ENCODE results near the gene BABAM1.

Gene BABAM1

GRCh38 chr19:17235300-17235970, 31.8 kb upstream of the BABAM1 start:
- peak overlapping the region; percentile 74 for H3K4me3 ChIP-seq (ENCODE audit: insufficient read depth, low read depth, low read length, poor library complexity, severe bottlenecking)
- H3K4me1 ChIP-seq (ENCODE audit: control insufficient read depth, insufficient read depth, low read length, poor library complexity, severe bottlenecking) = peaks cover 8% of the 10 kb centered on the region
- H3K9me3 ChIP-seq (ENCODE audit: control insufficient read depth, low read length) = no peaks in the 10 kb centered on the region
- peak overlapping the region; percentile 55 for H3K27ac ChIP-seq (ENCODE audit: insufficient read depth, low read length, poor library complexity, severe bottlenecking)
- H3K27me3 ChIP-seq (replicated peaks; ENCODE audit: control insufficient read depth, insufficient read depth, low read length, poor library complexity, severe bottlenecking) = no peaks in the 10 kb centered on the region
- peak; percentile 49 to 66 (median 53) for DNase-seq
- H3K36me3 ChIP-seq (ENCODE audit: control insufficient read depth, insufficient read depth, low read length) = no peaks in the 10 kb centered on the region

- peaks cover 8% of the 10 kb centered on the region for H3K4me1 ChIP-seq (ENCODE audit: control insufficient read depth, insufficient read depth, low read length, poor library complexity, severe bottlenecking)
- DNase-seq = peak in 1 of 3 donors; percentile 11
- H3K9me3 ChIP-seq (ENCODE audit: control insufficient read depth, low read length) = no peaks in the 10 kb centered on the region
- H3K4me3 ChIP-seq (ENCODE audit: insufficient read depth, low read depth, low read length, poor library complexity, severe bottlenecking) = peak overlapping the region; percentile 74
- no peaks in the 10 kb centered on the region for H3K36me3 ChIP-seq (ENCODE audit: control insufficient read depth, insufficient read depth, low read length)
- no peak overlapping the region for H3K27ac ChIP-seq (ENCODE audit: insufficient read depth, low read length, poor library complexity, severe bottlenecking)
- no peaks in the 10 kb centered on the region for H3K27me3 ChIP-seq (replicated peaks; ENCODE audit: control insufficient read depth, insufficient read depth, low read length, poor library complexity, severe bottlenecking)
These were observed 31.1 kb upstream of the BABAM1 start for GRCh38 chr19:17235971-17236777.

GRCh38 chr19:17236811-17237543, 30.3 kb upstream of the BABAM1 start:
- H3K36me3 ChIP-seq (ENCODE audit: control insufficient read depth, insufficient read depth, low read length) = no peaks in the 10 kb centered on the region
- peaks cover 8% of the 10 kb centered on the region for H3K4me1 ChIP-seq (ENCODE audit: control insufficient read depth, insufficient read depth, low read length, poor library complexity, severe bottlenecking)
- DNase-seq = no peak
- no peak overlapping the region for H3K4me3 ChIP-seq (ENCODE audit: insufficient read depth, low read depth, low read length, poor library complexity, severe bottlenecking)
- H3K9me3 ChIP-seq (ENCODE audit: control insufficient read depth, low read length) = no peaks in the 10 kb centered on the region
- no peak overlapping the region for H3K27ac ChIP-seq (ENCODE audit: insufficient read depth, low read length, poor library complexity, severe bottlenecking)
- H3K27me3 ChIP-seq (replicated peaks; ENCODE audit: control insufficient read depth, insufficient read depth, low read length, poor library complexity, severe bottlenecking) = no peaks in the 10 kb centered on the region

- H3K36me3 ChIP-seq (ENCODE audit: control insufficient read depth, insufficient read depth, low read length) = no peaks in the 10 kb centered on the region
- H3K9me3 ChIP-seq (ENCODE audit: control insufficient read depth, low read length) = no peaks in the 10 kb centered on the region
- H3K4me3 ChIP-seq (ENCODE audit: insufficient read depth, low read depth, low read length, poor library complexity, severe bottlenecking) = no peak overlapping the region
- H3K27ac ChIP-seq (ENCODE audit: insufficient read depth, low read length, poor library complexity, severe bottlenecking) = no peak overlapping the region
- no peak for DNase-seq
- peaks cover 8% of the 10 kb centered on the region for H3K4me1 ChIP-seq (ENCODE audit: control insufficient read depth, insufficient read depth, low read length, poor library complexity, severe bottlenecking)
- no peaks in the 10 kb centered on the region for H3K27me3 ChIP-seq (replicated peaks; ENCODE audit: control insufficient read depth, insufficient read depth, low read length, poor library complexity, severe bottlenecking)
These were observed 29.2 kb upstream of the BABAM1 start for GRCh38 chr19:17237747-17238706.

GRCh38 chr19:17240062-17240752, 27.0 kb upstream of the BABAM1 start:
- Histone ChIP-seq H3K27me3 (replicated peaks; ENCODE audit: control insufficient read depth, insufficient read depth, low read length, poor library complexity, severe bottlenecking) (no peaks in the 10 kb centered on the region), H3K4me3 (ENCODE audit: insufficient read depth, low read depth, low read length, poor library complexity, severe bottlenecking) (no peak overlapping the region), H3K4me1 (ENCODE audit: control insufficient read depth, insufficient read depth, low read length, poor library complexity, severe bottlenecking) (peaks cover 2% of the 10 kb centered on the region), H3K9me3 (ENCODE audit: control insufficient read depth, low read length) (no peaks in the 10 kb centered on the region), H3K36me3 (ENCODE audit: control insufficient read depth, insufficient read depth, low read length) (no peaks in the 10 kb centered on the region), H3K27ac (ENCODE audit: insufficient read depth, low read length, poor library complexity, severe bottlenecking) (no peak overlapping the region)
- DNase-seq = no peak

GRCh38 chr19:17240826-17241399, 26.3 kb upstream of the BABAM1 start:
- H3K9me3 ChIP-seq (ENCODE audit: control insufficient read depth, low read length) = no peaks in the 10 kb centered on the region
- H3K36me3 ChIP-seq (ENCODE audit: control insufficient read depth, insufficient read depth, low read length) = no peaks in the 10 kb centered on the region
- no peaks in the 10 kb centered on the region for H3K27me3 ChIP-seq (replicated peaks; ENCODE audit: control insufficient read depth, insufficient read depth, low read length, poor library complexity, severe bottlenecking)
- no peak overlapping the region for H3K4me3 ChIP-seq (ENCODE audit: insufficient read depth, low read depth, low read length, poor library complexity, severe bottlenecking)
- DNase-seq = no peak
- H3K27ac ChIP-seq (ENCODE audit: insufficient read depth, low read length, poor library complexity, severe bottlenecking) = no peak overlapping the region
- H3K4me1 ChIP-seq (ENCODE audit: control insufficient read depth, insufficient read depth, low read length, poor library complexity, severe bottlenecking) = no peaks in the 10 kb centered on the region

GRCh38 chr19:17242431-17243208, 24.6 kb upstream of the BABAM1 start:
- Histone ChIP-seq H3K36me3 (ENCODE audit: control insufficient read depth, insufficient read depth, low read length) (no peaks in the 10 kb centered on the region), H3K4me3 (ENCODE audit: insufficient read depth, low read depth, low read length, poor library complexity, severe bottlenecking) (no peak overlapping the region), H3K27ac (ENCODE audit: insufficient read depth, low read length, poor library complexity, severe bottlenecking) (no peak overlapping the region), H3K9me3 (ENCODE audit: control insufficient read depth, low read length) (no peaks in the 10 kb centered on the region), H3K4me1 (ENCODE audit: control insufficient read depth, insufficient read depth, low read length, poor library complexity, severe bottlenecking) (peaks cover 9% of the 10 kb centered on the region), H3K27me3 (replicated peaks; ENCODE audit: control insufficient read depth, insufficient read depth, low read length, poor library complexity, severe bottlenecking) (no peaks in the 10 kb centered on the region)
- no peak for DNase-seq

- no peaks in the 10 kb centered on the region for H3K9me3 ChIP-seq (ENCODE audit: control insufficient read depth, low read length)
- DNase-seq = no peak
- no peaks in the 10 kb centered on the region for H3K36me3 ChIP-seq (ENCODE audit: control insufficient read depth, insufficient read depth, low read length)
- H3K27ac ChIP-seq (ENCODE audit: insufficient read depth, low read length, poor library complexity, severe bottlenecking) = no peak overlapping the region
- H3K27me3 ChIP-seq (replicated peaks; ENCODE audit: control insufficient read depth, insufficient read depth, low read length, poor library complexity, severe bottlenecking) = no peaks in the 10 kb centered on the region
- H3K4me1 ChIP-seq (ENCODE audit: control insufficient read depth, insufficient read depth, low read length, poor library complexity, severe bottlenecking) = peaks cover 9% of the 10 kb centered on the region
- no peak overlapping the region for H3K4me3 ChIP-seq (ENCODE audit: insufficient read depth, low read depth, low read length, poor library complexity, severe bottlenecking)
These were observed 23.9 kb upstream of the BABAM1 start for GRCh38 chr19:17243211-17243829.
